Measurements from ENCODE around the gene GABPB2. TPM values are rescaled to one million over a fixed set of nuclear protein-coding genes. Genes with fewer than 3 reads are reported as not detected.

Gene GABPB2
- total and polyA plus RNA-seq, 4 donors: 0.94 to 13.3 (median 4.4) TPM

- H3K4me1 ChIP-seq (ENCODE audit: control insufficient read depth in 4 of 4, insufficient read depth in 4 of 4, low read length in 3 of 4): peaks cover 0 to 16% (median 12%) of the 10 kb centered on the region in 4 donors
- DNase-seq (ENCODE audit: low spot score): peak; percentile 61
- TF ChIP-seq YY1 (IDR thresholded peaks at IDR 0.05) (peak; percentile 91), HNF4G (IDR thresholded peaks at IDR 0.05) (no peak), JUND (IDR thresholded peaks at IDR 0.05) (no peak), RAD21 (IDR thresholded peaks at IDR 0.05) (peak; percentile 26 to 54), CTCF (IDR thresholded peaks at IDR 0.05; ENCODE audit: low read depth, low read length, missing input control) (peak; percentile 53), GABPA (IDR thresholded peaks at IDR 0.05 in 1 of 2, conservative IDR thresholded peaks at IDR 0.05 in 1 of 2) (no peak), REST (IDR thresholded peaks at IDR 0.05) (no peak)
- H3K27ac ChIP-seq (ENCODE audit: low read depth in 1 of 2, low read length in 2 of 2): peak overlapping the region; percentile 71 to 73
- WGBS: under 1% methylated on average over 48 of the region's 48 CpGs
- peak overlapping the region; percentile 63 to 76 for H3K9ac ChIP-seq (ENCODE audit: low read depth in 1 of 2, low read length in 2 of 2)
- H3K27me3 ChIP-seq (ENCODE audit: control insufficient read depth in 4 of 4, insufficient read depth in 4 of 4, low read length in 3 of 4): no peaks in the 10 kb centered on the region
- no peaks in the 10 kb centered on the region for H3K9me3 ChIP-seq (ENCODE audit: control insufficient read depth in 4 of 4, low read length in 3 of 4)
- H3K36me3 ChIP-seq (ENCODE audit: control insufficient read depth in 4 of 4, insufficient read depth in 3 of 4, low read depth in 1 of 4, low read length in 3 of 4): peaks cover 0 to 21% (median 14%) of the 10 kb centered on the region in 4 donors
- H3K4me3 ChIP-seq (ENCODE audit: low read depth in 1 of 3, low read length in 3 of 3): peak overlapping the region; percentile 70 to 83 (median 81)
Measured at GRCh38 chr1:151047925-151048644, 22.5 kb upstream of the GABPB2 start.

GRCh38 chr1:151048645-151049032 lies 21.9 kb upstream of the GABPB2 start:
- WGBS: 12% methylated on average over 3 of the region's 3 CpGs
- Histone ChIP-seq H3K9me3 (ENCODE audit: control insufficient read depth in 4 of 4, low read length in 3 of 4) (no peaks in the 10 kb centered on the region), H3K4me3 (ENCODE audit: low read depth in 1 of 3, low read length in 3 of 3) (peak overlapping the region; percentile 70 to 83 (median 81)), H3K36me3 (ENCODE audit: control insufficient read depth in 4 of 4, insufficient read depth in 3 of 4, low read depth in 1 of 4, low read length in 3 of 4) (peaks cover 2 to 23% (median 19%) of the 10 kb centered on the region in 4 donors), H3K27me3 (ENCODE audit: control insufficient read depth in 4 of 4, insufficient read depth in 4 of 4, low read length in 3 of 4) (no peaks in the 10 kb centered on the region), H3K27ac (ENCODE audit: low read depth in 1 of 2, low read length in 2 of 2) (peak overlapping the region in 1 of 2 donors; percentile 71), H3K4me1 (ENCODE audit: control insufficient read depth in 4 of 4, insufficient read depth in 4 of 4, low read length in 3 of 4) (peaks cover 0 to 16% (median 12%) of the 10 kb centered on the region in 4 donors), H3K9ac (ENCODE audit: low read depth in 1 of 2, low read length in 2 of 2) (peak overlapping the region in 1 of 2 donors; percentile 63)
- DNase-seq (ENCODE audit: low spot score): no peak
- no peak for TF ChIP-seq EGR1 (IDR thresholded peaks at IDR 0.05; ENCODE audit: low read depth in 2 of 2)
- TF ChIP-seq TAF1 (conservative IDR thresholded peaks at IDR 0.05): no peak
- TF ChIP-seq YY1 (IDR thresholded peaks at IDR 0.05): no peak
- TF ChIP-seq MAX (IDR thresholded peaks at IDR 0.05): no peak
- no peak for TF ChIP-seq CTCF (IDR thresholded peaks at IDR 0.05; ENCODE audit: low read depth, low read length, missing input control)
- TF ChIP-seq REST (IDR thresholded peaks at IDR 0.05): no peak
- TF ChIP-seq RAD21 (IDR thresholded peaks at IDR 0.05): no peak
- TF ChIP-seq FOXA2 (IDR thresholded peaks at IDR 0.05): no peak
- TF ChIP-seq JUND (IDR thresholded peaks at IDR 0.05): no peak

All from liver (tissue), 9 donors.